HG03558 (cell line): ENCODE measurements around the gene HBP1.
"Not testable (repeated sequence)": the region's sequence is repeated elsewhere in the genome, so short reads cannot be mapped to it uniquely, and the experiment has no call there.

ENCODE experiments used
- ATAC-seq: cut with Tn5 transposase; IDR thresholded peaks from one replicate; pipeline ENCODE4 v1.9.1; 2021; ENCODE audit warnings: moderate number of reproducible peaks; ENCODE audit not compliant: unreplicated experiment; ENCODE audit errors: extremely low read depth

The HBP1 gene

GRCh38 chr7:107168233-107169119, at the start of gene HBP1:
Gene HBP1 (plus strand): TSS chr7:107169003. CDS start chr7:107179894, 10,891 bp downstream.
- peak; percentile 82 for ATAC-seq

- no peak for ATAC-seq
Measured at GRCh38 chr7:107119376-107120105, 49.3 kb upstream of the HBP1 start.

DNA sequence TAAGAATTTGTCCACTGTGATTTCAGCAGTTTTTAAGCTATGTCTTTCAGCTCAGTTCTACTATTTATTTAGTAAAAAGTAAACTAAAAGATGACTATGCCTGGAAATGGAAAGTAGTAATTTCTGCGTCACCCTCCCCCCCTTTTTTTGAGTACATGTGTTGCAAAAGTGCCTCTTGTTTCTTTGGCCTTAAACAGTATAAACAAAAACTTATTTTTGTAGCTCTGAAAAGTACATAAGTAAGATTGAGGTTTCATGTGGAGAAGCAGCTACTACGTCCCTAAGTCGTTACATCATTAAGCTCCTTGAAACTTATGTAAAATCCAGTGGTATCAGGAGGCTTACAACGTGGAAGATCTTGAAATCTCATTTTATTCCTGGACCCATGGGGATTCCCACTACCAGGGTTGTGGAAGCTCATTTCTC, 46.3 kb upstream of the HBP1 start:
- no peak for ATAC-seq

GRCh38 chr7:107123392-107123791, 45.4 kb upstream of the HBP1 start:
- no peak for ATAC-seq

- no peak for ATAC-seq
Measured at GRCh38 chr7:107125475-107125874, 43.3 kb upstream of the HBP1 start.

DNA sequence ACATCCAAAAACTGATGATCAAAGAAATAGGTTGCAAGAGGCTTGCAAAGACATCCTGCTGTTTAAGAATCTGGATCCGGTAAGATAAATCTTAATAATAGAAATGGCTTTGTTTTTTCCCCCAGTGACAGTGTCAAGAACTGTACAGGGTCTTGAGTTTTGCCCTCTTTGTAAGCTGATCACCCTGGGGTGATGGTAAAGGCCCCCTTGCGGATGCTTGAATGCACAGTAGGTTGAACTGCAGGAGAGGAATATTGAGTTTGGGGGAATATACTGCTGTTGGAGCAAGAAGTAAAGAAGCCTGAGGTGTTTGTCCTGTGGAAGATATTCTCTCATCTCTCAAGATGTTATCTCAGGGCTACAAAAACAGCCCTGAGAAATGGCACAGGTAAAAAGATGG, 40.6 kb upstream of the HBP1 start:
- ATAC-seq: no peak

GRCh38 chr7:107128748-107129147, 40.1 kb upstream of the HBP1 start:
- no peak for ATAC-seq

DNA sequence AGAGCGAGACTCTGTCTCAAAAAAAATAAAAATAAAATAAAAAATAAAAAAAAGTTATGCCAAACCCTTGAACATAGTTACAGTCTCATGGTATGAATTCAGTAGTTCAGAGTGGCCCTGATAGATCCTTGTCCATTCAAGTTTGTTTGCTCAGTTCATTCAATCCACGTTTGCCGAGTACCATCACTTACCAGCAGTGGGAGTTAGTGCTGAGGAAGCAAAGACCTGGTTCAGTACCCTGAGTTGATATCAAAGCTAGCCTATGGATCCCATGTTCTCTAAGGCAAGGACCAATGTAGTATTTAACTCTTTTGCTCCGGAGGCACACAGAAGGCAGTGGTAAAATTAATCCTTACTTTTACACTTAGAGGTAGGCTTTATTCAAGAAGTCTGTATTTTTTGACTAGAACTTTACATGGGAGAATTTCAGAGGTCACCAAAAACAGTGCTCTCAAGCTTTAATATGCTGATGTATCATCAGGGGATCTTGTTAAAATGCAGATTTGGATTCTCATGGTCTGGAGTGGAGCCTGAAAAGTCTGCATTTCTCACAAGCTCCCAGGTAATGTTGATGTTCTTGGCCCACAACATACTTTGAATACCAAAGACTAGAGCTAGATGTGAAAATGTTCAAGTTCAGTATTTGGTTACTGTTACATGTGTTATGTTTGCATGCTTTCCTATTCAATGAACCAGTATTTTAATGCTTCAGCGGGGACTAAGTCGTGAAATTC, 38.1 kb upstream of the HBP1 start:
- ATAC-seq: no peak

- ATAC-seq: no peak
Measured at GRCh38 chr7:107133396-107133795, 35.4 kb upstream of the HBP1 start.

DNA sequence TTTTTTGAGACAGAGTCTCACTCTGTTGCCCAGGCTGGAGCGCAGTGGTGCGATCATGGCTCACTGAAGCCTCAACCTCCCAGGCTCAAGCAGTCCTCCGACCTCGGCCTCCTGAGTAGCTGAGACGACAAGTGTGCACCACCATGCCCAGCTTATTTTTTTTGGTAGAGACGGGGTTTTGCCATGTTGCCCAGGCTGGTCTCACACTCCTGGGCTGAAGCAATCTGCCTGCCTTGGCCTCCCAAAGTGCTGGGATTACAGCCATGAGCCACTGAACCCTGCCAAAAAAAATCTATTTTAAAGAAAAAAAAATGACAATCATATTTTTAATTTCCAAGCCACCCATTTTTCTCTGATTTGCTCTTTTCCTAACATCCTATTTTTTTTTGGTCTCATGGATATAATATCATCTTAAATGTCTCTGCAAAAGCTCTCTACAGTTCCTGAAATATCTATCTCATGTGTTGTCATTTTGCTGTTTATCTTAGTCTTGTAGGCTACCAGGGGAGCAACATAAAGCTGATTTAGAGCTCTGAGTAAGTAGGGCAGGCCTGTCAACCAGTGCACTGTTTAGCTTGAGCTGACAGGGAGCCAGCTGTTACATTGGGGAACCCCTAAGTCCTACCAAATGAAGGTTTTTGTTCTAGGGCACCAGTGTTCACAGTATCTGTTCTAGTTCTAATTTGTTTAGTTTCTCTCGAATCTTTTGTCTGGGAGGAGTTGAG, 29.9 kb upstream of the HBP1 start:
- no peak for ATAC-seq

DNA sequence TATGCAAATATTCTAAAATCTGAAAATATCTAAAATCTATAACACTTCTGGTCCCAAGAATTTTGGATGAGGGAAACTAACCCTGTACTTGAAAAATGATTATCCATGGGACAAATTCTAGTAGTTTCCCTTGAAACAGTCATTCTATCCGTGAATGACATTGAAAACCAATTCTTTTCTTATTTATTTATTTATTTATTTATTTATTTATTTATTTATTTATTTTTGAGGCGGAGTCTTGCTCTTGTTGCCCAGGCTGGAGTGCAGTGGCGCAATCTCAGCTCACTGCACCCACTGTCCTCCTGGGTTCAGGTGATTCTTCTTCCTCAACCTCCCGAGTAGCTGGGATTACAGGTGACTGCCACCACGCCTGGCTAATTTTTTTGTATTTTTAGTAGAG, 24.9 kb upstream of the HBP1 start:
- not testable (repeated sequence) for ATAC-seq

- no peak for ATAC-seq
Measured at GRCh38 chr7:107145067-107145838, 23.6 kb upstream of the HBP1 start.

DNA sequence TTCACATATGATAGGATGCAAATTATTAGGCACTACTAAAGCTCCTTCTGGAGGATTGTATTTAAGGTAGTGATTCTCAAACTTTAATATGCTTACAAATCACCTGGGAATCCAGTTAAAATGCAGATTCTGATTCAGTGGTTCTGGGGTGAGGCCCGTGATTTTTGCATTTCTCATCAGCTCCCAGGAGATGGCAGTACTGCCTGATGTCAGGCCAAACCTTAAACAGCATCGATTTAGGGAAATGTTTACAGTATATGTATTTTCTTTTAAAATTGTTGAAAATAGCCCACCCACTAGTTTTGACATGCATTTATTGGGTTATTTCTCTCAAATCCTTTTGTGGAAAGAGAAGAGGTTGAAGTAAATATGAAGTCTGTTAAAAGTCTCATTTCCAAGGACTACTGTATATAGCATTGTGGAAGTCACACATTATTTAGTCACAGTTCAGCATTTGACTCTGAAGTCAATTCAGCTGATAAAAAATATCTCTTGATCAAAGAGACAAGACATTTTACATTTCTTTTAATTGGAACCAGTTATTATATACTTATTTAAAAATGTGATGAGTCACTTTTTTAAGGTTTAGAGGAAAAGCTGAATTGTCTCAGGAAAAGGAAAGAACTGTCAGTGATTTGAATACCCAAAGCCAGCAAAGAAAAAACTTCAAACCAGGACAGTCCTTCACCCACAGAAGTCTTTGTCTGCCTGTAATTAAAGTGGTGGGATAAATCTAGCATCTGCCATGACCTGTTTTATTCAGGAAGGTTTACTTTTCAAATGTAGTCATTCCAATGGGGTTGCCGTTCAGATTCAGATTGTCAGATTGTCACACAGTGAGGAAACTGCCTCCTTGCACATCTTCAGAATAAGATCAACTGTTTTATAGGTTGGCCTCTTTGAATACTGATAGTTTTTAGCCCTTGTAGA, 21.1 kb upstream of the HBP1 start:
- ATAC-seq: no peak

- ATAC-seq: no peak
Measured at GRCh38 chr7:107148721-107149120, 20.1 kb upstream of the HBP1 start.

GRCh38 chr7:107149863-107150262, 18.9 kb upstream of the HBP1 start:
- no peak for ATAC-seq

DNA sequence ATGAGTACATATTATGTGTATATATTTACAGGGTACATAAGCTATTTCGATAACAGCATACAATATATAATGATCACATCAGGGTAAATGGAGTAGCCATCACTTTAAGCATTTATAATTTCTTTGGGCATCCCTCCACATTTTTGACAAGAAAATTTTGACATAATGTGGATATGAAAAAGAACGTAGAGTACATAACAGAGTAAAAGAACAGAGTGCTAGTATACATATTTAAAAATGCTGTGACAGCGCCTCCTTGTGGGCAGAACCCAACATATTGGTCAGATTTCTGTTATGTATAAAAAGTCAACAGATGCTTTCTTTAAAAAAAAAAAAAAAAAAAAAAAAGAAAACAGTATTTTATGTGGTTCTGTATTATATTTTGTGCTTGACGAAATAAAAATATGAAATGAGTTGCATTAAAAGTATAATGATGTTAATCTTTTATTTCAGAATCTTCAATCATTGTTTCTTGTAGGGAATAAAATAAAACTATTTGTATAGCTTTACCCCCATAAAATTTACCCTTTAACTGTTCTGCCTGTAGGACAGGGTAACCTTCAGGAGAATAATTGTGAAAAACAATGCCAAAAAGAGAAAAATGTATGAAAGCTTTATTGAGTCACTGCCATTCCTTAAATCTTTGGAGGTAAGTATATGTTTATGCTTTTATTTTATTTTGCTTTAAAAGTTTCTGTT, 18.3 kb upstream of the HBP1 start:
- no peak for ATAC-seq

GRCh38 chr7:107151538-107151937, 17.3 kb upstream of the HBP1 start:
- no peak for ATAC-seq

DNA sequence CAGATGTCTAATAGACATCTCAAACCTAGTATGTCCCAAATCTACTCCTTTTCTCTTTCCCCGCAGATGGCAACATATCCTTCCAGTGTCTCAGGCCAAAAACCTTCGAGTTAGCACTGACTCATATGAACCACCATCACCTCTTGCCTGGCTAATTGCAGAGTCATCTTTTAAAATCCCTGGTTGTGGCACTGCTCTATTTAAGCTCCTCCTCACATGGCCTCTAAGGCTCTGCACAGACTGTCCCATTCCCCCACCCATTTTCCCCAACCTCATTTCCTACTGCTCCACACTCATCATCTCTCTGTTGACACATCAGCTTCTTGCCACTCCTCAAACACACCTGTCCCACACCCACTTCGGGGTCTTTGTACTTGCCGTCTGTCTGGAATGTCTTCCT, 16.8 kb upstream of the HBP1 start:
- no peak for ATAC-seq
